H1 (cell line): Measurements from ENCODE around the gene CRYBG3.

Source experiments
- RFX5 ChIP-seq: IDR thresholded peaks from 2 replicates; pipeline ENCODE4 v1.6.1; 2011; ENCODE audit warnings: low read depth, low read length, improper control_type of control experiment, borderline replicate concordance
- TF ChIP-seq, protein P1 (sequence below), 3 experiments: IDR thresholded peaks; 1 replicate in 2 of 3; 2 replicates in 1 of 3; pipeline versions ENCODE4 v1.5.1 to v1.6.1; 2011; ENCODE audit warnings: low read length in 3 of 3, mild to moderate bottlenecking in 3 of 3, inconsistent platforms in 2 of 3, low read depth in 1 of 3, moderate library complexity in 1 of 3; ENCODE audit not compliant: insufficient read depth in 1 of 3; ENCODE audit errors: control extremely low read depth in 1 of 3
- TF ChIP-seq, protein P2 (sequence below): IDR thresholded peaks from 2 replicates; pipeline ENCODE4 v1.6.1; 2012; ENCODE audit warnings: inconsistent platforms

DNA sequence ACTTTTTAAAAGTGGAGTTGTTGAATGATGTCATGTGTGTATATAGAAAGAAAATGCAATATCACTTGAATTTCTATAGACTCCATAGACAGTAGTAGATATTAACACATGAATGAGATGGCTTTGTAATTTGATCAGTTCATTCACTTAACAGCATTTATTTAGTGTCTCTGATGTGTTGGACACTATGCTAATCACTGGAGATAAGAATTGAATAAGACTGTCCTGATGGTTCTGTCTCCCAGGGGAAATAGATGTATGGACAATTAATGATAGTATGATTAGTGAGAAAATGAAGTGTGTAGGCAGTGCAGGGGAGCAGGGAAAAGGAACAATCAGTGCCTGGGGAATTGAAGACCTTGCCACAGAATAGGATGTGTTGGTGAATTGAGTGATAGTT, 77.5 kb downstream of the CRYBG3 start:
- no peak for TF ChIP-seq RFX5
- TF ChIP-seq, protein P1, sequence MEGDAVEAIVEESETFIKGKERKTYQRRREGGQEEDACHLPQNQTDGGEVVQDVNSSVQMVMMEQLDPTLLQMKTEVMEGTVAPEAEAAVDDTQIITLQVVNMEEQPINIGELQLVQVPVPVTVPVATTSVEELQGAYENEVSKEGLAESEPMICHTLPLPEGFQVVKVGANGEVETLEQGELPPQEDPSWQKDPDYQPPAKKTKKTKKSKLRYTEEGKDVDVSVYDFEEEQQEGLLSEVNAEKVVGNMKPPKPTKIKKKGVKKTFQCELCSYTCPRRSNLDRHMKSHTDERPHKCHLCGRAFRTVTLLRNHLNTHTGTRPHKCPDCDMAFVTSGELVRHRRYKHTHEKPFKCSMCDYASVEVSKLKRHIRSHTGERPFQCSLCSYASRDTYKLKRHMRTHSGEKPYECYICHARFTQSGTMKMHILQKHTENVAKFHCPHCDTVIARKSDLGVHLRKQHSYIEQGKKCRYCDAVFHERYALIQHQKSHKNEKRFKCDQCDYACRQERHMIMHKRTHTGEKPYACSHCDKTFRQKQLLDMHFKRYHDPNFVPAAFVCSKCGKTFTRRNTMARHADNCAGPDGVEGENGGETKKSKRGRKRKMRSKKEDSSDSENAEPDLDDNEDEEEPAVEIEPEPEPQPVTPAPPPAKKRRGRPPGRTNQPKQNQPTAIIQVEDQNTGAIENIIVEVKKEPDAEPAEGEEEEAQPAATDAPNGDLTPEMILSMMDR (IDR thresholded peaks at IDR 0.05; ENCODE audit: control extremely low read depth in 1 of 3, insufficient read depth in 1 of 3, low read depth in 1 of 3, low read length in 3 of 3), result no peak
- TF ChIP-seq, protein P2, sequence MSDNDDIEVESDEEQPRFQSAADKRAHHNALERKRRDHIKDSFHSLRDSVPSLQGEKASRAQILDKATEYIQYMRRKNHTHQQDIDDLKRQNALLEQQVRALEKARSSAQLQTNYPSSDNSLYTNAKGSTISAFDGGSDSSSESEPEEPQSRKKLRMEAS, result no peak
